ENCODE data around the gene E2F3. TPM values are rescaled to one million over a fixed set of nuclear protein-coding genes. Genes with fewer than 3 reads are reported as not detected.
"Not testable (repeated sequence)": the region's sequence is repeated elsewhere in the genome, so short reads cannot be mapped to it uniquely, and the experiment has no call there.

E2F3 gene
- total RNA-seq, 4 donors from 2014 or later = 3.5 to 5.1 (median 4.0) TPM

DNA sequence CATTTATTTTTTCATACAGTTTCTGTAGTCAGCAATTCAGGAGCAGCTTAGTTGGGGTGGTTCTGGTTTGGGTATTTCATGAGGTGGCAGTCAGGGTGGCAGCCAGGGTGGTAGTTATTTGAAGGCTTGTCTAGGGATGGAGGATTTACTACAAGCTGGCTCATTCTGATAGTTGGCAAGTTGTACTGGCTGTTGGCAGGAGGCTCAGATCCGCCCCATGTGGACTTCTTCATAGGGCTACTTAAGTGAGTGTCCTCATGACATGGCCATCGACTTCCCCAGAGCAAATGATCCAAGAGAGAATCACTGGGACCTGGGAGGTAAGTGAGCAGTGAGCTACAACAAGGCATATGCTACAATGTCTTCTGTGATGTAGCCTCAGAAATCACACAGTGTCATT lies 110.2 kb downstream of the E2F3 start:
- no peak for DNase-seq (ENCODE audit: low spot score in 2 of 2)
- 75 to 93% methylated on average over 2 of the region's 2 CpGs for WGBS, 2 donors
- no peak overlapping the region for H3K27ac ChIP-seq
- no peaks in the 10 kb centered on the region for H3K36me3 ChIP-seq
- no peak overlapping the region for H3K4me3 ChIP-seq
- TF ChIP-seq EP300 (IDR thresholded peaks at IDR 0.05) = no peak
- TF ChIP-seq, protein P1, sequence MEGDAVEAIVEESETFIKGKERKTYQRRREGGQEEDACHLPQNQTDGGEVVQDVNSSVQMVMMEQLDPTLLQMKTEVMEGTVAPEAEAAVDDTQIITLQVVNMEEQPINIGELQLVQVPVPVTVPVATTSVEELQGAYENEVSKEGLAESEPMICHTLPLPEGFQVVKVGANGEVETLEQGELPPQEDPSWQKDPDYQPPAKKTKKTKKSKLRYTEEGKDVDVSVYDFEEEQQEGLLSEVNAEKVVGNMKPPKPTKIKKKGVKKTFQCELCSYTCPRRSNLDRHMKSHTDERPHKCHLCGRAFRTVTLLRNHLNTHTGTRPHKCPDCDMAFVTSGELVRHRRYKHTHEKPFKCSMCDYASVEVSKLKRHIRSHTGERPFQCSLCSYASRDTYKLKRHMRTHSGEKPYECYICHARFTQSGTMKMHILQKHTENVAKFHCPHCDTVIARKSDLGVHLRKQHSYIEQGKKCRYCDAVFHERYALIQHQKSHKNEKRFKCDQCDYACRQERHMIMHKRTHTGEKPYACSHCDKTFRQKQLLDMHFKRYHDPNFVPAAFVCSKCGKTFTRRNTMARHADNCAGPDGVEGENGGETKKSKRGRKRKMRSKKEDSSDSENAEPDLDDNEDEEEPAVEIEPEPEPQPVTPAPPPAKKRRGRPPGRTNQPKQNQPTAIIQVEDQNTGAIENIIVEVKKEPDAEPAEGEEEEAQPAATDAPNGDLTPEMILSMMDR (IDR thresholded peaks at IDR 0.05) = no peak
- TF ChIP-seq POLR2A (IDR thresholded peaks at IDR 0.05) = no peak
- H3K4me1 ChIP-seq = no peaks in the 10 kb centered on the region
- no peaks in the 10 kb centered on the region for H3K9me3 ChIP-seq
- no peaks in the 10 kb centered on the region for H3K27me3 ChIP-seq

DNA sequence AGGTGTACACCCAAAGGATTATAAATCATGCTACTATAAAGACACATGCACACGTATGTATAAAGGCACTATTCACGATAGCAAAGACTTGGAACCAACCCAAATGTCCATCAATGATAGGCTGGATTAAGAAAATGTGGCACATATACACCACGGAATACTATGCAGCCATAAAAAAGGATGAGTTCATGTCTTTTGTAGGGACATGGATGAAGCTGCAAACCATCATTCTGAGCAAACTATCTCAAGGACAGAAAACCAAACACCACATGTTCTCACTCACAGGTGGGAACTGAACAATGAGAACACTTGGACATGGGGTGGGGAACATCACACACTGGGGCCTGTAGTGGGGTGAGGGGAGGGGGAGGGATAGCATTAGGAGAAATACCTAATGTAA lies 123.5 kb downstream of the E2F3 start:
- WGBS, 2 donors = 74 to 83% methylated on average over 3 of the region's 3 CpGs
- not testable (repeated sequence) for H3K27ac ChIP-seq; H3K4me3 ChIP-seq; DNase-seq (ENCODE audit: low spot score in 2 of 2); H3K36me3 ChIP-seq; H3K27me3 ChIP-seq; H3K9me3 ChIP-seq
- H3K4me1 ChIP-seq = peaks cover 0 to 10% (median 3%) of the 10 kb centered on the region in 4 donors

DNA sequence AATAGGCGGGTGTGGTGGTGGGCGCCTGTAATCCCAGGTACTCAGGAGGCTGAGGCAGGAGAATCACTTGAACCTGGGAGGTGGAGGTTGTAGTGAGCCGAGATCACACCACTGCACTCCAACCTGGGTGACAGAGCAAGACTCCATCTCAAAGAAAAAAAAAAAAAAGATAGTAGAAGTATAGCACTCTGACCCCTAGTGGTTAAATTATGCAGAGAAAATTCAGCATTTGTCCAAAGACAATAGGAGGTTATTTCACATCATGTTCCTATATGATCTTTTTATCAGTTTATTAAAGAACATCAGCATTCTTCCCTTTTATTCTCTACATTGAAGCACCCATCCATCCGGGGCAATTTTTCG lies 127.4 kb downstream of the E2F3 start:
- not testable (repeated sequence) for H3K27ac ChIP-seq; H3K36me3 ChIP-seq; H3K9me3 ChIP-seq; H3K4me3 ChIP-seq; H3K27me3 ChIP-seq; DNase-seq (ENCODE audit: low spot score in 2 of 2)
- TF ChIP-seq, protein P1 (IDR thresholded peaks at IDR 0.05) = peak; percentile 35 to 67 (median 56)
- peaks cover 0 to 15% (median 3%) of the 10 kb centered on the region in 4 donors for H3K4me1 ChIP-seq
- WGBS, 2 donors = 35 to 36% methylated on average over 5 of the region's 5 CpGs

DNA sequence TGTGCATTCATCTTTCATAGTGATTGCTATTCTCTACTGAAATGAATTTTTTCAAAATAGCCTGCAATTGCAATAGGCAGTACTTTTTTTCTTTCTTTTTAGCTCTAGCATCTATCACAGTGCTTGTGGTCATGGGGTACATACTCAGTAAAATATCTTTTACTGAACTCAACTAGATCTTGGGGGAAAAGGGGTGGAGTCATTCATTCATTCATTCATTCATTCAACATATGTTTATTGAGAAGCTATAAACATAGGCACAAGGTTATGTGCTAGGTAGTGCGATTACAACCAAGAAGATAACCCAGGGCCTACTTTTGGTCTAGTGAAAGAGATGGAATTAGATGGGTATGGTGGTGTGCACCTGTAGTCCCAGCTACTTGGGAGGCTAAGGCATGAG lies 131.2 kb downstream of the E2F3 start:
- Histone ChIP-seq H3K4me3 (no peak overlapping the region), H3K4me1 (peaks cover 0 to 35% (median 10%) of the 10 kb centered on the region in 4 donors), H3K27ac (no peak overlapping the region), H3K27me3 (no peaks in the 10 kb centered on the region), H3K36me3 (peaks cover 0 to 7% (median 0%) of the 10 kb centered on the region in 3 donors), H3K9me3 (no peaks in the 10 kb centered on the region)
- TF ChIP-seq POLR2A (IDR thresholded peaks at IDR 0.05) = no peak
- TF ChIP-seq, protein P1 (IDR thresholded peaks at IDR 0.05) = no peak
- TF ChIP-seq EP300 (IDR thresholded peaks at IDR 0.05) = no peak
- 100% methylated on average over 1 of the region's 1 CpG for WGBS, 2 donors
- no peak for DNase-seq (ENCODE audit: low spot score in 2 of 2)

DNA sequence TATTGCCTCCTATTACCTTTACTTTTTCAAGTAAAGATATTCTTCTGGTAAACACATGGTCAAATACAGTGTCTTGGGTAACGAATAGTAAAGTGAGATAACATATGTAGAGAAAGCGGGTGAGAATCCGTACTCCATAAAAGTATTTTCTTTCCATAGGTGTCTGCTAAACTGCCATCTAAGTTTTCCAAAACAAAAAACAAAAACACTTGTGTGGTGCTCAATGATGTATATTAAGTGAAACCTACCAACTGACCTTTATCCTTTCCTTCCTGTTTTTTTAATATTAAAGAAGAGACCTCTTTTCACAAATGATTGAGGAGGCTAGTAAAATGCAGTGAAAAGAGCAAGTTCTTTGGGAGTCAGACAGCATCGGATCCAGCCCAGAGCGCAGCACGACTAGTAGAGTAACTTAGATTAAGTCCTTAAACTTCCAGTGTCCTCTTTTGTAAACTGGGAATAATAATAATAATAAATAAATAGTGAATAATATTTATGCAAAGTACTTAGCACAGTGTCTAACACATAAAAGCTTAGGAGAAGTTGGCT lies 132.1 kb downstream of the E2F3 start:
- 52 to 54% methylated on average over 6 of the region's 6 CpGs for WGBS, 2 donors
- Histone ChIP-seq H3K27me3 (no peaks in the 10 kb centered on the region), H3K4me3 (peak overlapping the region; percentile 74 to 90 (median 76)), H3K9me3 (no peaks in the 10 kb centered on the region), H3K4me1 (peaks cover 0 to 34% (median 9%) of the 10 kb centered on the region in 4 donors), H3K36me3 (peaks cover 0 to 7% (median 0%) of the 10 kb centered on the region in 3 donors), H3K27ac (peak overlapping the region; percentile 22 to 91 (median 84))
- TF ChIP-seq, protein P1 (IDR thresholded peaks at IDR 0.05) = no peak
- TF ChIP-seq EP300 (IDR thresholded peaks at IDR 0.05) = no peak
- TF ChIP-seq POLR2A (IDR thresholded peaks at IDR 0.05) = no peak
- DNase-seq (ENCODE audit: low spot score in 2 of 2) = no peak
